HG03060 (cell line): ENCODE data around the gene IGLL5.
A peak's percentile ranks its signal among the peaks of the same experiment; 100 is the strongest.

ENCODE experiments used
- ATAC-seq: cut with Tn5 transposase; IDR thresholded peaks from one replicate; pipeline ENCODE4 v1.9.1; 2021; ENCODE audit warnings: low read depth, moderate number of reproducible peaks; ENCODE audit not compliant: unreplicated experiment

Gene IGLL5

DNA sequence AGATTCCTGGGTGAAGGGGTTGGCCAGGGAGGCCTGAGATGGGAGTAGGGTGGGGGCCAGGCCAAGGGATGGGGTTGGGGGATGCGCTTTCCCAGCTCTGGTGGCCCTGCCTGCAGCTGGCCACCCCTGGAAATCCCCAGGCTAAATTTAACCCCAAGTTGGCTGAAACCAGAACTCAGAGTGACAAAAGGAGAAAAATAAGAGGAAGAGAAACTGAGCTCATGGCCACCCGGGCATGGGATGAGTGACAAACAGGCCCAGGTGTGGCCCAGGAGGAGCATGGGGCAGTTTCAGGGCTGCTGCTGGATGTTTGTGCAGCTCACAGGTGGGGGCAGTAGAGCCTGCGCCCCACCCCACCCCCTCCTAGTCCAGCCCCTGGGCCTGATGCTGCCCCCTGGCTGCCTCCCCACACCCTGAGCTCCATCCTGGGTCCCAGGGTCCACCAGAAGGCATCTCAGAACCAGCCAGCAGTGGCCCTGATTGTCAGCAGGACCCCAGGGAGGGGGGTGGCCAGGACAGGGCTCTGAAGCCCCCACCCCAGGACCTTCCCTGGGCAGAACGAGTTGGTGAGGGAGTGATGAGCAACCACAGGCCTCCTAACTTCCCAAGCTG is 48.0 kb downstream of the IGLL5 start:
- ATAC-seq, result peak; percentile 82

DNA sequence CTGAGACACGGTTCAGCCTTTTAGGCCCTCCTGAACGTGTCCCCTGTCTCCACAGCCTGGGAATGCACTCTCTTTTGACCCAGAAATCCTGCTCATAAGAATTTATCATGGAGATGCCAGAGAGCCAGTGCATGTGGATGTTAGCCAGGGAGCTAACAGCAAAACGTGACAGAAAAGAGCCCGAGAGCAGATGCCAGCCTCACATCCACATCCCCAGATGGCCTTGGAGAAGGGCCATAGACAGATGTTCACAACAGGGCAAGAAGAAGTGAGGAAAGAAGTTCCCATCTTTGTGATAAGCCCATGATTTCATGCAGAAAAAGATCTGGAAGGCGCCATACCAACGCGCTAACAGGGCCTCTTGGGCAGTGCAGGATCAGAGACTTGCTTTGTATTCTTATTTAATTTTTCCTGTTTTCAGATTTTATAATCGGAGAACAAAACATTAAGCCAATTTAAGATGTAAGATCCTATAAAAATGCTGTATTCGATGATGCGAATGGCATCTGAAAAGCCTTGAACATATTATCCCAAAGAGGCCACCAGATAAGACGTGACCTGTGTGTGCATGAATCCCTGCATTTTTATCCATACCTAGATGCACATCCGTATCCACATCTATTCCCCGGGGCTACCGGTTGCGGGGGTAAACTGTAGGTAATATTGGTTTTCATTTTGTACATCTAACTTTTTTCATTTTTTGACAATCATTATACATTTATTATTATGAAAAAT is 48.7 kb downstream of the IGLL5 start:
- no peak for ATAC-seq

DNA sequence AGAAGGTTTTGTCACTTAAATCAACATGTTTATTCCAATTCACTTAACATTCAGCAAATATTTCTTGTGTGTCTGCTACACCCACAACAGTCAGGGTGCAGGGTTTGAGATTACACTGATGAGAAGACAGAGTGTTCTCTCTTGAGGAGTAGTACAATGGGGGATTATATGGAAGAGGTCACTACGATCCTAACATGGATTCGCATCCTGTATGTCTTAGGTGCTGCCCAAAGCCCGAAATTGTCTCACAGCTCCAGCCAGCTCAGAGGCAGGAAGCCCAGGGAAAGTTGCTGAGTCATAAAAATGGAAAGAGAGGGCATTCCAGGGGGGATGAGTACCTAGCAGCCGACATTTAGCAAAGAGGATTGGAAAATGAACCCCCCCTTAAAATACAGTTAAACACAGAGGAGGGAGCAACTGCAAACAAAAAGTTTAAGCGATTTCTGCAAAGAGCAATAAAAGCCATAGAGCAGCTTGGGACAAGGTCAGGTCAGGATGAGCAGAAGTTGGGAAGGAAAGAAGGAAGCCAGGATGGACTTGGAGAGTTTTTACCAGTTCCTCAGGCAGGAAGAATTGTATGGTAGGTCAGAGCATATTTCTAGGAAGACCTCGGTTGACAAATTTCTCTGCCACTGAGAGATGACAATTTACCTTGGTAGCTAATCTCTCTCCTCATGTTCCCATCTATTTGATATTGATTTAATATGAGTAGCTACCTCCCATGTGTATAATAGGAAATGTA is 49.5 kb downstream of the IGLL5 start:
- ATAC-seq, result no peak

DNA sequence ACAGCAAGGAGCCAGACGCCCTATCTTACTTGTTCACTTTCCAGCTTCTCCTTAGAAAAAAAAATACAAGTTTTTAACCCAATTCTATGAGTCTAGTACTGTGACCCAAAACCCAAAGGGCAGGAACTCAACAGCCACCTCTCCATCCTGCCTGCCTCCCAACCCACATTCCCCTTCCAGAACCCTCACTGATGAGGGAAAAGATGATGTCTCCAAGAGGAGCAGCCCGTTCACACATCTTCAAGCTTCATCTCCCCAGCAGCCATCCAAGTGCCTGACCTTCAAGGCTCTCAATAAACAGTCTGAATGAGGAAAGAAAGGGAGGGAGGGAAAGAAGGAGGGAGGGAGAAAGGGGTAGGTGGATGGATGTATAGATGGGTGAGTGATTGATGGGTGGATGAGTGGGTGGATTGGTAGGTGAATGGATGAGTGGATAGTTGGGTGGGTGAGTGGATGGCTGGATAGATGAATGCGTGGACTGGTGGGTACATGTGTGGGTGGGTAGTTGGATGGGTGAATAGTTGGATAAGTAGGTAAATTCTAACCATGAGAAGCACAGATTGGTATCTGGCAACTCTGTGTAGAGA is 50.4 kb downstream of the IGLL5 start:
- ATAC-seq, result no peak

DNA sequence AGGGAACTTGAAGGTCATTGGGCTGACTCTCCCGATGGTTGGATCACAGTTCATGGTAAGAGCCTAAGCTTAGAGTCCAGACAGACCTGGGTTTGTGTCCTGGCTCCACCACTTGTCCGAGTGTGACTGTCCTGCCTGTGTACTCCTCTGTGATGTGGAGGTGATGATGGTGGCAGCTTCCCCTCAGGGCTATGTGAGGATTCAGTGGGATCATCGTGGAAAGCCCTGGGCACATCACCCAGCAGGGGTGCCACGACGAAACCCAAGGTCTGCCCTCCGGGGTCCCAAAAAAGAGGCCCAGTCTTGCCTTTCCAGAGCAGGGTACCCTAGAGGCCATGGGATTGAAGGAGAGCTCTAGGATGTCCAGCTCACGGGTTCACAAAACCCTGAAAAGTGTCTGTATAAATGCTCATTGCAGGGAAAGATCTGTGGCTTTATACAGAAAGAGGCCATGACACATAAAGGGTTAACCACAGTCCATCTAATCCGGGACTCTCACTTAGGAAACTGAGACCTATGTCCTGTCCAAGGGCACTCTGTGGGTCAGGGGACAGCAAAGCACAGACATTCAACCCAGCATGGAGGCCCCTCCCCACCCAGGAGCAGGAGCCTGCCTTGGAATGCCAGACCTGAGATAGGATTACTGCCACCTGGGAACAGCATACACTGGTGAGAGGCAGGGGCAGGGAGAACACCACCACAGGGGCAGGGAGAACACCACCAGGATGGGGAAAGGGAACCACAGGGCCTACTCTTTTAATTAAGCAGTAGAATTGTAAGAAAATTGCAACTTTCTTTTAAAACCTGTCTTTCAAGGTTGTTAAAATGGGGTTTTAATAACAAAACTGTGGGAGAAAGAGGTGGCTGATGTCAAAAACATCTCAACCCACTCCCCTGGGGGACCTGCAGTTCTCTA is 51.3 kb downstream of the IGLL5 start:
- ATAC-seq, result no peak

DNA sequence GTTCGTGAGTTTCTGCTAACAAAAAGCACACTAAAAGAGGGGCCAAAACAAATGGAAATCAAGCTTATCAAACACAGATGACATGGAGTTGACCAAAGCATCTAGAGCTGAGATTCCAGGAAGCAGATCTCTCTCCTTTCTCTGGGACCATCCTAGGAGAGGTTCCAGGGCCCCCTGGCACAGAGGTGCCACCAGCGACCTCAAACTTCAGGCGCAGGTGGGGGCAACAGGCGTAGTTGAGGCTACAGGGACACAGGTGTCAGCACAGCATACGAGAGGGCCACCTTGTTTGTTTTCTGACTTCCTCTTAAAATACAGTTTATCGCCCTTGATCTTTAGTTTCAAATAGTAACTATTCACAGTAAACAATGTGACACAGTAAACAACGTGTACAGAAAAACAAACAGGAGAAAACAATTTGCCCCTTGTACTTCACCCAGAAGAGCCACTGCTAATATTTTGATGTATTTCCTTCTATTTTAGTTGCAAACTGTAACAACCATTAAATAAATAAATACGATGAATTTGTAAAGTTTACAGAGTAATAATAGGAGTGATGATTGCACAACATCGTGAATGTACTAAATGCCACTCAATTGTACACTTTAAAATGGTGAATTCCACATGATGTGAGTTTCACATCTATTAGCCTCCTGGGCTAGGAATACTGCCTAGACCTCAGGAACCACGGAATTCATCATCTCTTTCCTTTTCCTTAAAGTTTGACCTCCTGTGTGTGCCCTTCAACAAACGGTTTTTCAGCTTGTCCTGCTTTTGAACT is 52.2 kb downstream of the IGLL5 start:
- no peak for ATAC-seq

DNA sequence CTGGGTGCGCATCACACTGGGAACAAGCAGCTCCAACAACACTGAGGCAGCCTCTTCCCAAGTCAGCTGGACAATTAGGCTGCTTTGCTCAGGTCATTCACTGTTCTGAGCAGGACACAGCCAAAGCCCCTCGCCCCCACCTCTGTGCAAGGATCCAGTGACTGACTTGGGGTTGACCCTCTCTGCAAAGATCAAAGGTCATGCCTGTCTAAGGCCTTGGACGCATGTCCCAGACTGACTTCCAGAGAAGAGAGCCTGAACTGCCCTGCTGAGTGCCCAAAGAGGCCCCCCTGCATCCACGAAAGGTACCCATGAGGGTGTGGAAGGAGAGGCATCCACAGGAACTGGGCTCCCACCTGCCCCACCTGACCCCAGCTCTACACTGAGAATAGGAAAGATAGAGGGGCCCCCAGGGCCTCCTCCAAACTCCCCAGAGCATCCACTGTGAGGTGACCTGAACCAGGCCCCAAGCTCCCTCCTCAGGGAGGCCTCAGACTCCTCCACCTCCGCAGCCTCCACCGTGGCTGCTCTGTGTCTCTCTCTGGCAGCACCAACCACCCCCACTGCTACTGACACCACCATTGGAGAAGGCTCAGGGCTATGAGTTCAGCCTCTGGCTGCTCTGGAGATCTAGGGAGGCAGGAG is 53.5 kb downstream of the IGLL5 start:
- ATAC-seq, result no peak

DNA sequence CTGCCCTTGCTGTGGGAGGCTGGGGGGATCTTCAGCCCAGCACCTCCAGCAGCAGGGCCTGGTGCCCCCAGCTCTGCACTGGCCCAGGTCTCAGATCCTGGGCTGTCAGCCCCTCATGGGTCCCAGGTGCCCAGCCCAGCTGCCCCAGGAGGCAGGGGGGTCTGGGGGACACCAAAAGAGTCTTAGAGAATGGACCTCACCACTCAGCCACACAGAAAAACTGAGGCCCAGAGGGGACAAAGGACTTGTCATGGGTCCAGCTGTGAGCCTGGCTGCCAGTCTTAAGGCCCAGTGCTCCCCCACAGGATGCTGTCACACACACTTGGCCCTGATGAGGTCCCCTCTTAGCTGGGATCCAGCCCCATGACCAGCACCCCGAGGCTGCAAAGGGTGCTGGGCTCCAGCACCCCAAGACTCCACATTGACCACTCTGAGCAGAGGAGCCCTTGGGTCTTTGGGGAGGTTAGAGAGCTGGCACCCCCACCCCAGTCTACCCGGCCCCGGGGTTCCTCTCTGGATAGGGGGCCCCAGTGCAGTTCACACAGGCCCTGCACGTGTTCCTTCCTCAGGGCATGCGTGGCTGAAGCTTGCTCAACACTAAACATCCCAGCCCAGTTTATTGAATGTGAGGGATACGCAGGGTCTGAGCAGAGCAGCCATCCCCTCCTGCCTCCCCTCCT is 54.4 kb downstream of the IGLL5 start:
- ATAC-seq, result no peak

DNA sequence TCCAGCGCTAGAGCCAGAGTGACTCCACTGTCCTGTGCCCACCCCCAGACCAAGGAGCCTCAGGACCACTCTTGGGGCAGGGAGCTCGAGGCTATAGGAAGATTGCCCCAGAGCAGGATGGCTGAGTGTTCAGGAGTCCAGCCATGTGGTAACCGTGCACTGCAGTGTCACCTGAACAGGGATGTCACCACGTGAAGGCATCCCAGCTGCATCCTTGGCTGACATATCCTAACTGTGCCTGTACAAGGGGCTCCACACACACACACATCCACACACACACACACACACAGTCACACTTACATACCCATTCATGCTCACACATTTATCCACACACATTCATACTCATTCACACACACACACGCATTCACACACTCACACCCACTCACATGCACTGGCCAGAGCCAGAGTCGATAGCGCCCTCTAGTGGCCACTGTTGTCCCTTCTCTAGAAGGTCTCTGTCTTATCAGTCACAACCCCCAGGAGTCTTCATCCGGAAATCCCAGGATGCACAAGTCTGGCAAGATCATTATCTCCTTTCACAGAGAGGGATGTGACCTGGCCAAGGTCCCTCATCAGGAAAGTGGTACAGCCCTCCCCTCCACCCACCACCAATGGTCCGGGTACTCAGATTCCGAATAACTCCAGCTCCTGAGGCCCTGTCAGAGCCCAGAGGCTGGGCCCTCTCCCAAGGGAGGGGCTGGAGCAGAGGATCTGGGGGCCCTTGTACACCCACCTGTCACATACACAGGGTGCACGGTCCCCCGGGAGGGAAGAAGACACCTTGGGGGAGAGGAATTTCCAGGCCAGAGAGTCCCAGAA is 55.1 kb downstream of the IGLL5 start:
- no peak for ATAC-seq

DNA sequence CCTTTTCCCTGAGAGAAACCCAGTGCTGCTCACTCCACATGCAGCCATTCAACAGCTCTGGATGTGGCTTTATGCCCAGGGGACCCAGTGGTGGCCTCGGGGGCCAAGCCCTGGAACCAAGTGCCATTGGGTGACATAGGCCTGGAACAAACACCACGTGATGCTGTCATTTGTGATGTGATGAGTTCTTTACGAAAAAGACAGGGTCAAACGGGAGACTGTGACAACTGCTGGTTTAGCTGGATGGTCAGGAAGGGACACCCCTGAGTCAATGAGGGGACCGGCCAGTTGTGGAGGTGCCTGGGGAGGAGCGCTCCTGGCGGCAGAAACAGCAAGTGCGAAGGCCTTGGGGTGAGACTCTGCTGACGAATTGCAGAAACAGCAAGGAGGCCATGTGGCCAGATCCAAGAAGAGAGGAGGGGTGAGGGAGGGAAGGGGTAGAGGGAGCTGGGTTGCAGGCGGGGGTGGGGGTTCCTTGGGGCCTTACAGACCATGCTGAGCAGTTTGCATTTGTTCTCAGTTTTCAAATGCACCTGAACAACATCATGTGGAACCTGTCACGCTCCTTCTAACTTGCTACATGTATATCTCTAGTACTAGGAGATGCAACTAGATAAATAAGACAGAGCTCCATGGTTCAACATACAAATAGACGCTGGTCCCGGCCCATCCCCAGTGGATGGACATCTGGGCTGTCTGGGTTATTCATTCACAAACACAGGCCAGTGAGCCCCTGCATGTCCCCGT is 56.1 kb downstream of the IGLL5 start:
- ATAC-seq, result no peak

DNA sequence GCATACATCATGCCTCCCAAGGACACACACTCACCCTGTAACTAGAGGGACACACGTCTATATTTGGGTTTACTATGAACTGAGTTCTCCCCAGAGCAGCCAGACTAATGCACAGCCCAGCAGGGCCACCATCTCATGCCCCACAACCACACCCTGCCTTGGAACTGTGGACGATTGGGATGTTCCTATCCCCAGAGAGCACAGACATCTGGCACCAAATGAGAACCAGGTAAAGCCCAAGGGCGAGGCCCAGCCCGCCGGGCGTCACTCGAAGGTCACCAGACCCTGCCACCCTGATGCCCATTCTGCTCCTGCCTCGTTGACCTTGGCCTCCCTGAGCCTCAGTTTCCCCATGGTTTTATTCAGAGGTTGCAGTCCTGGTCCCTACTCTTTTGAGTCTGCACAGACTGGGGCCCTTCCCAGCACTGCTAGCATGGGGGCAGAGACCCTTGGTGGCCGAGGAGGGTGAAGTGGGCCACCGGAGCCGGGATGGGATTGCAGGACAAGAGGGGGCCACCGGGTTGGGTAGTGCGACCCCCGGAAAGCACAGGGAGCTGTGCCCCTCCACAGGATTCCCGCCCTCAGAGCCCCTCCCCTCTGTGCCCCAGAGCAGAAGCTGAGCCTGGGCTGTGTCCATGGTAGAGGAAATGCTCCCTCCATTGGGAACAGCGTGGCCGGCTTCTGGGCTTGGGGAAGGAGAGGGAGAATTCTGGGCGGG is 56.8 kb downstream of the IGLL5 start:
- no peak for ATAC-seq

DNA sequence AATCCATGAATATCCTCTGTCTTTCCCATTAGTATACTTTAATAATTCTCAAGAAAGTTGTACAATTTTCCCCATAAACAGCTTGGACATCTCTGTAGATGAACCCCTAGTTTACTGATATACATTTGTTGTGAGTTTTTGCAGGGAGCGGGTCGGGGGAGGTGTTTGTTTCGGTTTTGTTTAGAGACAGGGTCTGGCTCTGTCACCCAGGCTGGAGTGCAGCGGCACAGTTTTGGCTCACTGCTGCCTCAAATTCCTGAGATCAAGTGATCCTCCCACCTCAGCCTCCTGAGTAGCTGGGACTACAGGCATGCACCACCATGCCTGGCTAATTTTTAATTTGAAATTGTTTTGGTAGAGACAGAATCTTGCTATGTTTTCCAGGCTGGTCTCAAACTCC is 57.6 kb downstream of the IGLL5 start:
- no peak for ATAC-seq
